HPDE6-E6E7 (cell line): ENCODE results near the gene SFI1.
"Not testable (repeated sequence)": the region's sequence is repeated elsewhere in the genome, so short reads cannot be mapped to it uniquely, and the experiment has no call there.

Experiments
- DNase-seq: peaks from one replicate; pipeline ENCODE4 v3.0.0; 2011; ENCODE audit warnings: missing footprints; ENCODE audit errors: extremely low spot score

Gene SFI1

DNA sequence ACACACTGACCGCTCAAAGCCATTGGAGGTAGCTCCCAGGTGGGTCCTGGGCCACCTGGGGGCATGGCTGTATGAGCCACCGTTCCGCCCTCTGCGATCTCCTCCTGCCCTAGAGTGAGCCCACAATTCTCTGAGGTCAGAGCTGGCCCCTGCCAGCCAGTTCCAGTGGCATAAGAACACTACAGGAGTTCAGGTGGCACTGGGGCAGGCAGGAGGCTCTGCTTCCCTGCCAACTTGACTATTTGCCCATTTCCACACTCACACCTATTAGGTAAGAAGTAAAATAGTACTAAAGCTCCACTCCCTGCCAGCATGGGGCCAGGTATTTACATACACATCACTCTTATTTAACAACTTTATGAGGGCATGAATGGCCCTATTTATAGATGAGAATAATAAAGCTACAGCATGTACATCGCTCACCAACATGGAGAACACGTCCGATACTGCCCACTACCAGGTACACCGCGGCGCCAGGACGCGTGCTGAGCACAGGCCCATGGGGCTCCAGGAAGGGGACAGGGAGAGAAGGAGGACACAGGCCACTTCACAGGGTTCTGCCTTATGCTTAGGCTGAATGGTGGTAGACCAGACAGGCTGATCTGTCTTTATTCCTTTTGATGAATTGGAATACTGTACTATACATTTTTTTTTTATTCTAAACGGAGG lies 139.4 kb downstream of the SFI1 start:
- no peak for DNase-seq

DNA sequence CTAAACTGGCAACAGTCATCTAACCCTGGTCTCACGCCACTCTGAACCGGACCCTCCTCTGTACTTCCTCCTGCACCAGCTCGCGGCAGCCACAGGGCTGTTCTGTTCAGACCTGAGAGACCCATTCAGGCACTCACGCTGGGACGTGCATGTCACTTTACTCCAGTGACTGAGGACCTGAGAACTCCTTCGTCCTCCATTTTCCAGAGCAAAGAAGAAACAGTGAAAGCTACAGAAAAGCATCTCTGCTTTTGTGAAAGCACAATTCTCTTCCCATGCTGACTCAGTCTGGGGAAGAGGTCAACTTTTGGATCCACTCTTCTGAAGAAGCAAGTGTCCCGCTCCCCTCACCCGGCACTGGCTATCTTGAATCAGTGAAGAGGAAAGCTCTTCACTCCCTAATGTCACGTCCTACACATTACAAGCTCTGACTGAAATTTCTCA lies 141.1 kb downstream of the SFI1 start:
- DNase-seq: no peak

DNA sequence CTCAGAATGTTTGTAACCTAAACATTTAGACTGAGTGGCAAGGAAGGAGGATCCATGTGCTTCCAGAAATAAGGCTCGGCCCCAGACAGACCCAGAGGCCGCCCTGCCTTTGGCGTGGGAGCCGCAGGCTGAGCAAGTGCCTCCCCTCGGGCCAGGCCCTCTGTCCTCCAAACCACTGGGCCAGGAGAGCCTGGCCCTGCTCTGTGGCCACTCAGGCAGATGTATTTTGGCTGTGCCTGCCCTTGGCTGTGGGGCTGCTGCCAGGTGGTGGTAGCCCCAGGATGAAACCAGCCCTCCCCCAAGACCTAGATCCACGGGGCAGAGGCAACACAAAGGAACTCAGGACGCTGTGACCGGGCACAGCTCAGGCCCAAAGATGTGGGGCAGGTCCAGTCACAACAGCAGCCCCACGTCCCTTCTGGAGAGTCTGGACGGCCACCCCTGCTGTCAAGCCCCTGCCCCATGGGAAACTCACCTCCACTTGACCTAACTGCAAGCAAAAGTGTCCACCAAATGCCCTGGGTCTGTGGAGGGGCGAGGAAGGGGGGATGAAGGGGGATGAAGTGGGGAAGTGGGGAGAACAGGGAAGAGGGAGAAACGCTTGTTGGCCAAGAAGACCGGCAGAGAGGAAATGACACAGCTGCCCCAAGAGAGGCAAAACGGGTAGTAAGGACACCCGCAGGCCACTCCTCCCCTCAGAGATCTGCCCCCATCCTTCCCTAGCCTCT lies 141.7 kb downstream of the SFI1 start:
- no peak for DNase-seq

DNA sequence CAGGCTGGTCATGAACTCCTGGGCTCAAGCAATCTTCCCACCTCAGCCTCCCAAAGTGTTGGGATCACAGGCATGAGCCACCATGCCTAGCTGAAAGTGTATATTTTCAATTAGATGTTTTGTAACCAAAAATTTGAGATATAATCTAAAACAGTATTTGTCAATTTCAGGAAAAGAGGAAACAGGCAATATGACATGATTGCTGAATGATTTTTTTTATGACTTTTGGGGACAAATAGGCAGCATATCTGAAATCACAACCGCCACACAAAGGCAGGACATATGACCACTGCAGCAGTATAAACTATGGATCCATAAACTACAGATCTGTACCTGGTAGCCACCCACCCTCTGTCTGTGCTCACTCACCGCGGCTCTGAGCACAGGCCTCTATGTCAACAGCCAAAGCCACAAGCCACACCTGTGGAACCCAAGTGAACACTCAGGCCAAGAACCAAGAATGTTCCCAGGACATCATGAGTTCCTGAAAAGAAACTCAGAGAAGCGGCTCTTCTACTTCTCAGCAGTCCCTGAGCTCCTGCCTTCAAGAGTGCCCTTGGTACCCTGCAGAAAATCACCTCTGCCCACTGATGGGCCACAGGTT lies 143.2 kb downstream of the SFI1 start:
- DNase-seq: no peak

DNA sequence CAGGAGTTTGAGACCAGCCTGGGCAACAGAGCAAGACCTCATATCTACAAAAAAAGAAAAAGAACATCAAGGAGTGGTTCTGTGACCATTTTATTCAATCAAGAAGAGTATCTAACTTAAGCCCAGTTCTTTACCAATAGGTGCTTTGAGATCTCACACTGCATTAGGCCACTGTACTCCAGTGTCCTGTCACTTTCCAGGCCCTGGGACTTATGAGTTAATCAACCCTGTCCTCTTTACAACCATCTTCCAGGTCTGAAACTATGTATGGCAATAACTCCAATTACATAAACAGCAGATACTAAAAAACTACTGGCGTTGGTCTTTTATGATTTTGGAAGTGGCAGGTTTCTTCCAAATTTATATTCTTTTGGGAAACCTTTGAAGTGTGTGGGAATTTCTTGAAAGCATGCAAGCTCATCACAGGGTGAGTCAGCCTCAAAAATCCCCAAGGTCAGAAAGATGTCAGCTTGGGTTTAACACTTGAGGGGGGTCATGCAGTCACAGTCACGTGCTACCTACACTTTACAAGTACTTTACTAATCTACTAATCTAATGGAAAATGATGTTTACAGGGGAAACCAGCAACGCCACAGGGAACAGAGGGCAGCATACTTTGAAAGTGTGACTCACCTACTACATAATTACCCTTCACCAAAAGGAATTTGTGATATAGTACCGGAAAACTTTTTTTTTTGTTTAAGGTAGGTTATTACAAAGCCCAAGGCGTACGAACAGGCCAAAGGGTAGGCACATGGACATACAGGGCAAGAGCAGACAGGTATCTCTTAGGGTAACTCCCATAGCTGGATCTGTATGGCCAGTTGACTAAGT lies 150.1 kb downstream of the SFI1 start:
- peak; percentile 88 for DNase-seq

DNA sequence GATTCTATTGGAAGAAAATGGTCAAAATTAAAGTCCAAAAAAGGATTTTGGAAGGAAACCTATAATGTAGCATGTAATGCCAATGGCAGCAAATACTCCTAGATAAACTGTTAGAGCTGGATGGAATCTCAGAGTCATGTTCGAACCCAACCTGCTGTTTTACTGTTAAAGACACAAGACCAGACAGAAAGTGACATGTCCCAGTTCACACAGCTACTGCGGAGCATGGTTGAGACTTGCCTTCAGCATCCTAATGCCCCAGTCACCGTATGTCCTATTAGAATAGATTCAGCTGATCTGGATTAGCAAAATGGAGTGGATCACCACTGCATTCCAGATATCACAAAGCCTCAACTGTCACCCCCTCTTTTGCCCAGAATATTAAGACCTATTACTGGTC lies 150.7 kb downstream of the SFI1 start:
- DNase-seq: no peak

DNA sequence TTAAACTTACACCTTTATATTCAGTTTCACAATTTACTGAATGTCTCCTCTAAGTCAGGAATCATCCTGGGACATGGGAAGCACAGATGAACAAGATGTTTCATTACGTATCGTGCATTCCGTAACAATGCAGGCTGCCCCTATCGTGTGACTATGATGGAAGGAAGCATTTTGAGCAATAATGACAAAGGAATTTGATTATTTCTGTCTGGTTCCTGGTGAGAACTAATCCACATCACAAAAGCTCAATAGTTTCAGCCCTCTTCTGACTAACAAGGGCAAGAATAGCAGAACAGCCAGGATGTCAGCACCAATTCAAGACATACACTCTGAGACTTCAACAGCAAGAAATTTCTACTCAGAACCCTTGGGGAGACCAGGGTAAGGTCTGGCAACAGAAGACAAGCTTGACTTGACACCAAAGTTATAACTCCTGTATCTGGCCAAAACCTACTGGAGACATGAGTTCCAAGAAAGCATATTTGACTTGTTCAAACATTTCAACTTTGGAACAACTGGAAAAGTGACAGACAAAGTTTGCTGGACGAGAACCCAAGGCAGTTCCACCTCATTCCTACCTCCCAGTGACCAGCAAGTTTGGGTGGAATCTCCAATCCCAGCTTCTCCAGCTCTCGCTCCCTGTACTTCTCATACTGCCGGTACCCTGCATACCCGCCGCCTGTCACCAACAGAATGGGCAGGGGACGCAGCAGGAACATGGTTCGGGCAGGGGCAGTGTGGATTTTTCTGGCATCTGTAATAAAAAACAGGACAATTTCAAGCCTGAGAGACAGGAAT lies 151.4 kb downstream of the SFI1 start:
- no peak for DNase-seq

DNA sequence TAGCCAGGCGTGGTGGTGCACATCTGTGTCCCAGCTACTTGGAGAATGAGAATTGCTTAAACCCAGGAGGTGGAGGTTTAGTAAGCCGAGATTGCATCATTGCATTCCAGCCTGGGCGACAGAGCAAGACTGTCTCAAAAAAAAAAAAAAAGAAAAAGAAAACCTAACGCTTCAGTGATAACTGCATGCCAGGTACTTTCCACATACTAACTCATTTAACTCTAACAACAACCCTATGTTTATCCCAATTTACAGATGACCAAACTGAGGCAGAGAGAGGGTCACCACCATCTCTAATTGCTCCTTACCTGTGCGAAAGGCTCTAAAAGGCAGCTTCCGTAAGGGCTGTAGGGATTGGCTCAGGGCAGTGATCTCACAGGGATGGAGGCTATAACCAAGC lies 154.1 kb downstream of the SFI1 start:
- DNase-seq: no peak

DNA sequence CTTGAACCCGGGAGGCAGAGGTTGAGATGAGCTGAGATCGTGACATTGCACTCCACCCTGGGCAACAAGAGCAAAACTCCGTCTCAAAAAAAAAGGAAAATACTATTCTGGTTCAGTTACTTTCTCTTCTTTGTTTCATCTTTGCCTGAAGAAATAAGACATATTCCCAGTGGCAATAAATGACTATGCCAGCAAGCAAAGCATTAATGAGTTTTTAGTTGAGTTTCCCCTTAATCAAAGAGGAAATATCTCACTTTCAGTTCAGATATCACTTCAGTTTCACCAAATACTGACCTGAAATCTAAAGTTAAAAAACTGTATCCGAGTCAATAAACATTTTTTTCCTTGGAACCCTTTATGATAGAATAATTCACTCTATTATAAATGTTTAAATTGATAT lies 155.3 kb downstream of the SFI1 start:
- no peak for DNase-seq

DNA sequence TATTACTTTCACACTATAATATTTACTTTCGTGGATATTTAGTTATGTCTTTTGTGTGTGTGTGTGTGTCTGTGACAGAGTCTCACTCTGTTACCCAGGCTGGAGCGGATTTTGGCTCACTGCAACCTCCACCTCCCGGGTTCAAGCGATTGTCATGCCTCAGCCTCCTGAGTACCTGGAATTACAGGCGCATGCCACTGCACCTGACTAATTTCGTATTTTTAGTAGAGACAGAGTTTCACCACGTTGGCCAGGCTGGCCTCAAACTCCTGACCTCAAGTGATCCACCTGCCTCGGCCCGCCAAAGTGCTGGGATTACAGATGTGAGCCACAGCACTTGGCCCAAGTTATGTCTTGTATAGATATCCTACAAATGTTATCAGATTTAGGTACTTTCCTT lies 155.8 kb downstream of the SFI1 start:
- DNase-seq: no peak

DNA sequence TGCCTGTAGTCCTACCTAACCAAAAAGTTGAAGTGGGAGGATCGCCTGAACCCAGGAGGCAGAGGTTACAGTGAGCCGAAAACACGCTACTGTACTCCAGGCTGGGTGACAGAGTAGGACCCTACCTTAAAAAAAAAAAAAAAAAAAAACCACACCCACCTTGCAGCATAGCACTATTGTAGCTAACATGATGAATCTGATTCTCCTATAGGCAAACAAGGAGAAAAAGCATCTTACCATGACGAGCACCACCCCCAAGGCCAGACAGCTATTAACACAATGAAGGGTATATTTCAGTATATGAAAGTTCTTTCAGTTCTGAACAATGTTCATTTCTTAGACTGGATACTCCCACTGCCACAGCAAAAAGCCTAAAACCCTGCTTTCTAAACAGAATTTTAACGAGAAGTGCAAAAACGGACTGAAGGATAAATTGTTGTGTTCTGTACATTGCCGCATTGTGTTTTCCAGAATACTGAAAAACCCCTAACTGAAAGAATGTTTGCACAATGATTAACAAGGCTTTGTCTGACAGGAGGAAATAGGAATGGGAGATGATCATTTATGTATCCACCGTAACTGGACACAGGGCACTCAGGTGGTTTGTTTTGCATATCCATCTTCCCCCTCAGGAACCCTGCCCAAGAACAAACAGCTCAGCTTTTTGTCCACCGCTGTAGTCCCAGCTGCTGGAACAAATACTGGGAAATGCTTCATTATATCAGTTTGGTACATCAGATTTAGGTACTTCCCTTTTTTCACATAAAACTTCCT lies 156.8 kb downstream of the SFI1 start:
- DNase-seq: no peak

DNA sequence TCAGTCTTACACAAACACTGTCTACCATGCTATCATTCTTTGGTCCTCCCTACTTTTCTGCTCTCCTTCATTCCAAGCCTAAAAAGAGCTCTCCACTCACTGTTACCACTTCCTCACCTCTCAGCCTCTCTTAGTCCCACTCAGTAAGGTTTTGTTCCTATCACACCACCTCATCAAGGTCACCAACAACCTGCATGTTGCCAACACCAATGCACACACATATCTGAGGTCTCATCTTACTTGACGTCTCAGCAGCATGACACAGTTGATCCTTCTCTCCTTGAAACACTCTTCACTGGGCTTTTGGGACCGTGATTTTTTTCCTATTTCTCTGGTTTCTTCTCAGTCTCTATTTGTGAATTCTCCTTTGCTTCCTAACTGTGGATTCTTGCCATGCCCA lies 157.6 kb downstream of the SFI1 start:
- no peak for DNase-seq

DNA sequence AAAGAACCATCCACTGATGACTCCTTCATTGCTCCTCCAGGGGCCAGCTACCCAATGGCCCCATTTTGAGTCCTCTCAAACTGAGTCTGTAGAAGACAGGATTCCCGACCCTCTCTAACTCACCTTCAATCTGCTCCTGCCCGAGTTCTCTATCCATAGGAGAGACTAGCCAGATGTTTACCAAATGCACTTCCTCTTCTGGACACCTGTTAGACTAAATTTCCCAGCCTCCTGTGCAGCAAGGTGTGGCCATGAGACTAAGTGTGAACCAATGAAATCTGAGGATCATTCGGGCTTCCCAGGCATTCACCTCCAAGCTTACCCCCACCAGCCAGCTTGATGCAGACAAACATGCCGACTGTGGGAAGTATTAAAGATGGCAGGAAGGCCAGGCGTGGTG lies 158.1 kb downstream of the SFI1 start:
- DNase-seq: no peak

DNA sequence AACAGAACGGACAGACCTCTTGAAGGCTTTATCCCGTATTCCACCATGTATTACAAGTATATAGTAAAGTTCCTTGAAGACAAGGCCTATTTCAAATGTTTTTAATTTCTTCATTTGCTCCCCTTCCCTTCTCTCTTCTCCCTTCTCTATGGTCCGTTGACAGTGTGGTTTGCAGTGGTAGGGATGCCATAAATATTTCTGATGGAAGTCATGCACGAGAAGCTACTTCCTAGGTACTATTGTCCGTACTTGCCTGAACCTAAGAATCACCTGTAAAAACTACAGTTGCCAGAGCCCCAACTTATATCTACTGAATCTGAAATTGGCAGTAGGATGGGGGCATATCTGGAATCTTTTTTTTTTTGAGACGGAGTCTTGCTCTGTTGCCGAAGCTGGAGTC lies 162.9 kb downstream of the SFI1 start:
- no peak for DNase-seq

DNA sequence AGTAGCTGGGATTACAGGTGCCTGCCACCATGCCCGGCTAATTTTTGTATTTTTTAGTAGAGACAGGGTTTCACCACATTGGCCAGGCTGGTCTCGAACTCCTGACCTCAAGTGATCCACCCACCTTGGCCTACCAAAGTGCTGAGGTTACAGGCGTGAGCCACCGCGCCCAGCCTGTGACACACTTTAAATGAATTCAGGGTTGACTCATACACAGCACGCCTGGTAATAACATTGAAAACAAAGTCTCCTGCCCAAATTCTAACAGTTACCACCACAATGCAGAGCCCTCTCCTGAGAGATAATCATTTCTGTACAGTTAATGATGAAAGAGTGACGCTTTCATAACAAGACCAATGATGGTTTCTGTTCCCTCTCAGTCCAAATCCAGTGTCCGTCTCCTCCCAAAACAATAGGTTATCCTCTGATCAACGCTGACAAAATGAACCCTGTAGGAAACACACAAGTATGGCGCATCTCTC lies 164.6 kb downstream of the SFI1 start:
- not testable (repeated sequence) for DNase-seq

DNA sequence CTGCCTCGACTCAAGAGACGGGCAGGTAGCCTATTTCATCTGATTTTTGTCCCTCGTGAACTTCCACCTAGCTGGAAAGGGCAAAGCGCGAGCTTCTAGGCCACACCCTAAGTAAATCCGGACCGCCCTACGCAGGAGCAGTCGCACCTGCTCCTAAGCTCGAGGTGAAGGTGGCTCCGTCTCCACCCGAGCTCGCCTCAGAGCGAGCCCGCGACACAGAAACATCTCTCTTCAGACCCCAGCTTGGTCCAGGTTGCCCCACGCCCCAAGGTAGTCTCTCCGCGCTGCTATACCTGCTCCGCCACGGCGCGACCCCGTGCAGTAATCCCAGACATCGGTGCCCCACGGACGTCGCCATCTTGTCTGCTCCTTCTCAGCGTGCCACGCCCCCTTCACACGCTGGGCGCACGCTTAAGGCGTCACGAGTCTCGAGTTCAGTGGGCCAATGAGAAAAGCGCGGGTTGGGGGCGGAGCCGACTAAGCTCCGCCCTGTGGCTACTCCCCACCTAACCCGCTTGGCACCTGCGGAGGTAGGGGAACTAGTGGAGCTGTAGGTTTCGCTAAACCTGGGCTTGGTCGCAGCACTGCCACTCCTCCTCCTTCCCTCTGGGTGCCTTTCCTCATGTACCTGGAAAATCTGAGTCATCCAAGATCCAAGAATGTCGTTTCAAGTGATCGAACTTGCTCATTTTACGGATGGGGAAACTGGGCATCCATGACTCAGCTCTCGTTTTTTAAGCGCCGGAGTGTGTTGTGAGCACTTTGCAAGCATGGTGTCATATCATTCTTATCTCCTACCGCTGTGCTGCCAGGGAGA lies 165.7 kb downstream of the SFI1 start, which contains the start of gene PISD:
Gene PISD (minus strand): TSS at position 365 of the 817 bp plus-strand sequence. CDS start 7 bp downstream, at position 358.
- peak; percentile 91 for DNase-seq

DNA sequence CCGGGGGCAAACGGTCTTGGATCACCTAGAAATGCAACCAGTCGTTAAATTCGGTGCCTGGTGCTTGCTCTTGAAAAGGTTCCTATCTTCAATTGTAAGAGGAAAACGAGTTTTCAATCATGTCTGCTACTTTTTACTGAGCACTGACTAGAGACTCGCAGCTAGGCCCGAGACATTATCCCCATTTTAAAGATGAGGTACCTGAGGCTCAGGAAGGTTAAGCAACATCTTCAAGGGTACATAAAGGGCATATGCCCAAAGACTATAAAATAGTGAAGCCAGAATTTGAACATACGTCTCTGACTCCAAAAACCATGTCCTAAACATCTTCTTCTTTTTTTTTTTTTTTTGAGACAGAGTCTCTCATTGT lies 166.3 kb downstream of the SFI1 start:
- no peak for DNase-seq
